SIG-M5 treated with dmso at 0.1 percent for 504 hours (cell line): Measurements from ENCODE around the gene GRIK5.
A peak's percentile ranks its signal among the peaks of the same experiment; 100 is the strongest.

Experiments used
- DNase-seq: peaks from one replicate; lab custom pipeline; 2025; ENCODE audit not compliant: unreplicated experiment; lab: John Stamatoyannopoulos, UW

The GRIK5 gene

DNA sequence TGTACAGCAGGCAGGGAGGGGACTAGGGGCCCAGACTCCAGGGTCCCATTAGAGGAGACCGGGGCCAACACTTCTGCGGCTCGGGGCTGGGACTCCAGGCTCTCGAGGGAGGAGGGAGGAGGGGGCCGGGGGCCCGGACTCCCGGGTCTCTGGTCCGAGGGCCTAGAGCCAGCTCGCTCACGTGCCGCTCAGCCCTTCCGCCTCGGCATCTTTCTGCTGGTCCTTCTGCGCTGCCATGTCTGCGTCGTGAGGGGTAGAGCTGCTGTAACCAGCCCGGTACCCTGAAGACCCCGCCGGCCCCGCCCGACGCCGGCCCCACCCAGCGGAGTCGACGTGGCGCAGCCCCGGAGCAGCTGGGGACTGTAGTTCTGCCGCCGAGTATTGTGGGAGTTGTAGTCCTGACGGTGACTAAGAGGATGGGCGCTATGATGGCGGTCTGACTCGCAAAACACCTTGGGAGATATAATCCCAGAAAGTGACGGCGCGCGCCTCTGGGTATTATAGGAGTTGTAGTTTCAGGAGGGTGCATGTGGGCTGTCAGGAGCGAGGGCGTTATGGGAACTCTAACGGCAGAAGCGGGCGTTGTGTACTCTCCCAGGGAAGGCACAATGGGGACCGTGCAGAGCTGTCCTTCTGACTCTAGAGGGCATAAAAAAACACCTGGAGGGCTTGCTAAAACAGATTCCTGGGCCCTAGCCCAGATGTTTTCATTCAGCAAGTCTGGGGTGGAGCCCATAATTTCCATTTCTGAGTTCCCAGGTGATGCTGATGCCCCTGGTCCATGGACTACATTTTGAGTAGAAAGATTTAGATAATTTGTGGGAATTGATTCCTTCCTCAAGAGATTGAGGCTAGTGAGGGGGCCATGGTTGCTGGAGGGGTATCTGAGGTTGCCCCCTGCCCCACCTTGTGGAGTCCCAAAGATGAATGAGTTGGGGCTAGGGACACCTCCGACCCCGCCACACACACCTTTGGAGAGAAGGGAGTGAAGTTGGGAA lies 110.7 kb downstream of the GRIK5 start, which contains the start of gene RABAC1:
Gene RABAC1, minus strand, starts transcription at position 266 of the 998 bp plus-strand sequence. Its CDS starts 29 bp downstream, at position 237.
- peak; percentile 95 for DNase-seq

DNA sequence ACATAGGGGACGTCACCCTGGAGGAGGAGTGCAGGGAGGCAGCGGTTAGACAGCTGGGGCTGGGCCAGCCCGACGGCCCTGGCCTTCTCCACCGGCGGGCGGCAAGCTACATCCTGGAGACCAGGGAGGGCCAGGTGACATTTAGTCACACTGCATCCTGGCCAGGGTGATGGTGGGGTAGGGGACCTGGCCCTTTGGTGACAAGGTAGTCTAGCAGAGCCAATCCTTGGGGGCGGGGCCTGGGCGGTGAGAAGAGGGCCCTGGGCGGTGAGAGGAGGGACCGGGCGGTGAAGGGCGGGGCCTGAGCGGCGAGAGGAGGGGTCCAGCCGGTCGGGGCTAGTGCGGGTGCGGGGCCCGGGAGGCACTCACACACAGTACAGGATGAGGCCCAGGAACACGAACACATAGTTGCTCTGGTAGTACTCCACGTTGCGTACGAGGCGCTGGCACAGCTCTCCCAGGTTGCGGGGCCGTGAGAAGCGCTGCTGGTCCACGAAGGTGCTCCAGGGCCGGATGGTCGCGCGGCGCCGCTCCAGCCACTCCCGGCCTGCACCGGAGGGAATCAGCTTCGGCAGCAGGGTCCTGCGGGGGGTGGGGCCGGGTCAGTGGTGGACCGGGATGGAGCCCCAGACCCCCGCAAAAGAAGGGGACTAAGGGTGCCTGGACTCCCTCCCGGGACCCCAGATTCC lies 111.5 kb downstream of the GRIK5 start:
- DNase-seq, result peak; percentile 35

DNA sequence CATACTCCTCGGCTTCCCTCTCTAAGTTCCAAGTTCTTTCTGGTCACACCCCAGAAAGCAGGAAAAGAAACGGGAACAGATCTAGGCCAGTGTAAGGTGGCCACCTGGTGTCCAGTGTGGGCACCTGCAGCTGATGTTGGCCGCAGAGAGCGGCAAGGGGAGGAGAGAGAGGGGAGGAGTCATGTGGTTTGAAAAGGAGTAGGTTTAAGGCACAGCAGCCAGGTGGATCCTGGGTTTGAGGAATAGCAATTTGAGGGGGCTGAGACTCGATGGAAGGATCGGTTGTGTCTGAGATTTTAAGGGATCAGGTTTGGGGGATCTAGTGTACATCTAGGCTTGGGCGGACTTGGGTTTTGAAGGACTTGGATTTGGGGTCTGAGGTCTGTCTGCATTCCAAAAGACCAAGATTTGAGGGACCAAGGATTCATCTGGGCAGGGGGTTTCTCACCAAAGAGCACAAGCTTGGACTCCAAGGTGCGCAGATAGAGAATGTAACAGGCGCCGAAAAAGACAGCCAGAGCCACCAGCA lies 112.1 kb downstream of the GRIK5 start:
- DNase-seq, result peak; percentile 59

DNA sequence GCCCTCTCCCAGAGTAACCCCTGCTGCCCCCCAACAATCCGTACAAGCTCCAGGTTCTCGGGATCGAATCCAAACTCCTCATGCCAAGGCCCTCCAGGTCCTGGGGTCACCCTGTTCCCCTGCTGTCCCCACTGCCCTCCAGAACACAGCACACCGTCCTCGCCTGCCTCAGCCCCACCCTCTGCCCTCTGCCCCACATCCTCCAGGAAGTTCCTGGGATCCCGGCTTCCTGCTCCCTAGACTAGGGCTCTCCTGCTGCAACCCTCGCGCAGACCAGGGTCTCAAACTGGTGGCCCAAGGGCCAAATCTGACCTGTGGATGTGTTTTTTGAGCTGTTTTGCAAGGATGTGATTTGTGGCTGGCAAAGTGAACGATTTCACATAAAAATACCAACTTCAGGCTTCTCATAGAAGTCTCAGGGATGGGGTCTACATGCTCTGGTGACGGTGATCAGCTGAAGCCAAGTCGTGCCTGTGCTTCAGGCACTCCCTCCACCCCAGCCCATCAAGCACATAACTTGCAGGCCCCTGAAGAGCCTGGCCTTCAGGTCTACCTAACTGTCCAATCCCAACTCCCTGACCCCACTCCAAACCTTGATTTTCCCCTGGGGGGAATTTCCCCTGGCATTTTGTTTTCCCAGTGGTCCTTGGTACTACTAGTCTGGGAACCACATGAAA lies 112.7 kb downstream of the GRIK5 start:
- DNase-seq, result no peak

DNA sequence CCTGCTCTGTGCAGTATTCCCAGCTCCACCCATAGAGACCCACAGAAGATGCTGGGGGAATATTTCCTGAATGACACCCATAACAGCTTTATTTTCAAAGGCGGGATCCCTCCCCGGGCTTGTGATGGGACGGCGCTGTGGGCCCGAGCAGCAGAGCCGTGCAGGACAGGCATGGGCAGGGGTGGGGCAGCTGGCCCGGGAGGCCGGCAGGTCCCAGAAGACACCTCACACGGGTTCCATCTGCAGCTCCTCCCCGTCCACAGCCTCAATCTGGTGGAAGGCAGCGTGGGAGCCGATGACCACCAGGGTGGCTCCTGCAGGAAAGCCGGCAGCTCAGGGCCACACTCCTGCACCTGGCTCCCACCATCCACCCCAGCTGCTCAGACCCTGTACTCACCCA lies 113.4 kb downstream of the GRIK5 start:
- no peak for DNase-seq

DNA sequence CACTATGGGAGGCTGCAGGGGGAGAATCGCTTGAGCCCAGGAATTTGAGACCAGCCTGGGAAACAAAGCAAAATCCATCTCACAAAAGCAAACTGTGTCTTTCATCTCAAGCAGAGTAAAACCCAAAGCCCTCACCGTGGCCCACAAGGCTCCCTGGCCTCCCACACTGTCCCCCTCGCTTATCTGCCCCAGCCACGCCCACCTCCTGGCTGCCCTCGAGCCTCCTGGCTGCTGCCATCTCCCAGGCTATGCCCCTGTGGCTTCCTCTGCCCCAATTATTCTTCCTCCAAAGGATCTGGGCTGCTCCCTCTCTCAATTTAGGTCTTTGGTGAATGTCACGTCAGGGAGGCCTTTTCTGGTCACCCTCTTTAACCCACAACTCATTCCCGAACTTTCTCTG lies 114.5 kb downstream of the GRIK5 start:
- DNase-seq, result no peak

DNA sequence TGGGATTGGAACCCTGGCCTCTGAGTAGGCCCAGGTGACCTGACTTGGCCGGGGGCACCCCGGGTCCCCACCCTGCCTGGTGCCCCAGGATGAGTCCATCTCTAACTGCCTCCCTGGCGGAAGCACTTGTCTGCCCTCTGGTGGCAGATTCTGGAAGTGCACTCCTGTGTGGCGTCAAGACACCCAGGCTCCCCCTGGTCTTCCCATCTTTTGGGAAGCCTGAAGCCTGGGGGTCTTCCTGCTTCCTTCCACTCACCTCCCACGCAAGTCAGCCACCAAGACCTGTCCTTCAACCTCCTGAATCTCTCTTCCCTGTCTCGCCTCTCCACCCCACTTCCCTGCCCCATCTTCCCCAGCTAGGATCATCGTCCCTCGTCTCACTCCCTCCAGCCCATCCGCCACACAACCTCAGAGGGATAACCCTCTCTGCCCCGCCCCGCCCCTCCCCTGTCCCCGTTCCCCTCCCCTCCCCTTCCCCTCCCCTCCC lies 118.3 kb downstream of the GRIK5 start:
- peak; percentile 35 for DNase-seq
